Body of pancreas (tissue), 4 donors: ENCODE results near the gene PDIA2.

Experiments used
- POLR2A ChIP-seq, 3 donors: fragments of 450-650 bp; IDR thresholded peaks; one replicate each; pipeline ENCODE4 v1.6.1; 2016; ENCODE audit warnings: antibody characterized with exemption in 3 of 3, mild to moderate bottlenecking in 2 of 3
- TF ChIP-seq, protein P1 (sequence below), 7 experiments: fragments of 450-650 bp in 4 of 7; fragments of 200-600 bp in 3 of 7; sonication (generic) in 3 of 7; IDR thresholded peaks; one replicate each; pipeline ENCODE4 v1.5.1; 2016 to 2019; ENCODE audit warnings: antibody characterized with exemption in 7 of 7

DNA sequence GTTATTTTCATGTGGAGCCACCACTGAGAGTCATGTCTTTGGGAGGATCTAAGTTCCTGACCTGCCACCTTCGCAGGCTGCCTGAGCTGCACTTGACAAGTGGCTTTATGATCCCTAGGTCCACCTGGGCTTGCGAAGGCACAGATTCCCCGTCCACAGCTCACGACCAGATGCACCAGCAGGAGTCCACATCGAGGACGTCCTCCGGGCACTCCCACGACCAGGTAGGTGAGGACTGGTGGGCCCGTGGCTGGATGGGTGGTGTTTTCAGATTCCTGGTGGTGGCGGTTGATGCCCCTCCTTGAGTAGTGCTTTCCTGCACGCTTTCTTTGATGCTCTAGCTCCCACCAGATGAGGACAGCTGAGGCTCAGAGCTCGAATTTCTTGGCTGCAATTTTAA, 33.5 kb upstream of the PDIA2 start:
- TF ChIP-seq, protein P1, sequence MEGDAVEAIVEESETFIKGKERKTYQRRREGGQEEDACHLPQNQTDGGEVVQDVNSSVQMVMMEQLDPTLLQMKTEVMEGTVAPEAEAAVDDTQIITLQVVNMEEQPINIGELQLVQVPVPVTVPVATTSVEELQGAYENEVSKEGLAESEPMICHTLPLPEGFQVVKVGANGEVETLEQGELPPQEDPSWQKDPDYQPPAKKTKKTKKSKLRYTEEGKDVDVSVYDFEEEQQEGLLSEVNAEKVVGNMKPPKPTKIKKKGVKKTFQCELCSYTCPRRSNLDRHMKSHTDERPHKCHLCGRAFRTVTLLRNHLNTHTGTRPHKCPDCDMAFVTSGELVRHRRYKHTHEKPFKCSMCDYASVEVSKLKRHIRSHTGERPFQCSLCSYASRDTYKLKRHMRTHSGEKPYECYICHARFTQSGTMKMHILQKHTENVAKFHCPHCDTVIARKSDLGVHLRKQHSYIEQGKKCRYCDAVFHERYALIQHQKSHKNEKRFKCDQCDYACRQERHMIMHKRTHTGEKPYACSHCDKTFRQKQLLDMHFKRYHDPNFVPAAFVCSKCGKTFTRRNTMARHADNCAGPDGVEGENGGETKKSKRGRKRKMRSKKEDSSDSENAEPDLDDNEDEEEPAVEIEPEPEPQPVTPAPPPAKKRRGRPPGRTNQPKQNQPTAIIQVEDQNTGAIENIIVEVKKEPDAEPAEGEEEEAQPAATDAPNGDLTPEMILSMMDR (IDR thresholded peaks at IDR 0.05) = no peak
- no peak for TF ChIP-seq POLR2A (IDR thresholded peaks at IDR 0.05)
